Osteocyte (in vitro differentiated cells): ENCODE results near the gene TMEM61. TPM values are rescaled to one million over a fixed set of nuclear protein-coding genes. Genes with fewer than 3 reads are reported as not detected.

ENCODE experiments used
- DNase-seq: peaks from one replicate; pipeline ENCODE4 v3.0.0; 2021; ENCODE audit warnings: mixed read lengths; ENCODE audit not compliant: unreplicated experiment; ENCODE audit errors: extremely low spot score
- H3K27ac Mint-ChIP-seq: one replicate; pipeline ENCODE4 v1.8.0; 2021; ENCODE audit warnings: mild to moderate bottlenecking, mixed read lengths; ENCODE audit not compliant: unreplicated experiment
- H3K27me3 Mint-ChIP-seq: one replicate; pipeline ENCODE4 v1.8.0; 2021; ENCODE audit warnings: mixed read lengths; ENCODE audit not compliant: unreplicated experiment
- H3K36me3 Mint-ChIP-seq: one replicate; pipeline ENCODE4 v1.8.0; 2021; ENCODE audit warnings: mixed read lengths; ENCODE audit not compliant: unreplicated experiment
- H3K4me1 Mint-ChIP-seq: one replicate; pipeline ENCODE4 v1.8.0; 2021; ENCODE audit warnings: mixed read lengths; ENCODE audit not compliant: unreplicated experiment
- H3K4me3 Mint-ChIP-seq: one replicate; pipeline ENCODE4 v1.8.0; 2021; ENCODE audit warnings: mild to moderate bottlenecking, moderate library complexity, mixed read lengths; ENCODE audit not compliant: unreplicated experiment
- H3K9me3 Mint-ChIP-seq: one replicate; pipeline ENCODE4 v1.8.0; 2021; ENCODE audit warnings: mixed read lengths; ENCODE audit not compliant: unreplicated experiment
- total RNA-seq: library from RNA; stranded (reverse); gene quantifications from 2 replicates; pipeline ENCODE4 v1.2.1, GENCODE V29; 2021
- TF ChIP-seq, protein P1 (sequence below): fragments of 200-600 bp; sonication (generic); IDR thresholded peaks from 2 replicates; pipeline ENCODE4 v1.5.0; 2021; ENCODE audit warnings: antibody characterized with exemption, mild to moderate bottlenecking, moderate library complexity

Gene TMEM61
- total RNA-seq, 1 donor from 2014 or later = not detected

DNA sequence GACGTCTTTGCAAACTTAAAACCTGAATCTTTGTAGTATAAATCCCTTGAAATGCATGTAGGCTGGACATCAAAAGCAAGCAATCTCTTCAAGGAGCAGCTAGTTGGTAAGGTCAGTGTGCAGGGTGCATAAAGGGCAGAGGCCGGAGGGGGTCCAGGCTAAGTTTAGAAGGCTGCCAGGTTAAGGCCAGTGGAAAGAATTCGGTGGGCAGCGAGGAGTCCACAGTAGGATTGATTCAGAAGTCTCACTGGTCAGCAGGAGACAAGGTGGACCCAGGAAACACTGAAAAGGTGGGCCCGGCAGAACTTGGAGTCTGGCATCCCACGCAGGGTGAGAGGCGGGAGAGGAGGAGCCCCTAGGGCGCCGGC is 58.5 kb downstream of the TMEM61 start:
- Mint-ChIP-seq H3K36me3 (peaks cover 3% of the 10 kb centered on the region), H3K9me3 (no peaks in the 10 kb centered on the region), H3K27me3 (peaks cover 66% of the 10 kb centered on the region), H3K4me3 (peak overlapping the region; percentile 65), H3K4me1 (peaks cover 29% of the 10 kb centered on the region), H3K27ac (no peak overlapping the region)
- TF ChIP-seq, protein P1, sequence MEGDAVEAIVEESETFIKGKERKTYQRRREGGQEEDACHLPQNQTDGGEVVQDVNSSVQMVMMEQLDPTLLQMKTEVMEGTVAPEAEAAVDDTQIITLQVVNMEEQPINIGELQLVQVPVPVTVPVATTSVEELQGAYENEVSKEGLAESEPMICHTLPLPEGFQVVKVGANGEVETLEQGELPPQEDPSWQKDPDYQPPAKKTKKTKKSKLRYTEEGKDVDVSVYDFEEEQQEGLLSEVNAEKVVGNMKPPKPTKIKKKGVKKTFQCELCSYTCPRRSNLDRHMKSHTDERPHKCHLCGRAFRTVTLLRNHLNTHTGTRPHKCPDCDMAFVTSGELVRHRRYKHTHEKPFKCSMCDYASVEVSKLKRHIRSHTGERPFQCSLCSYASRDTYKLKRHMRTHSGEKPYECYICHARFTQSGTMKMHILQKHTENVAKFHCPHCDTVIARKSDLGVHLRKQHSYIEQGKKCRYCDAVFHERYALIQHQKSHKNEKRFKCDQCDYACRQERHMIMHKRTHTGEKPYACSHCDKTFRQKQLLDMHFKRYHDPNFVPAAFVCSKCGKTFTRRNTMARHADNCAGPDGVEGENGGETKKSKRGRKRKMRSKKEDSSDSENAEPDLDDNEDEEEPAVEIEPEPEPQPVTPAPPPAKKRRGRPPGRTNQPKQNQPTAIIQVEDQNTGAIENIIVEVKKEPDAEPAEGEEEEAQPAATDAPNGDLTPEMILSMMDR = no peak
- no peak for DNase-seq

DNA sequence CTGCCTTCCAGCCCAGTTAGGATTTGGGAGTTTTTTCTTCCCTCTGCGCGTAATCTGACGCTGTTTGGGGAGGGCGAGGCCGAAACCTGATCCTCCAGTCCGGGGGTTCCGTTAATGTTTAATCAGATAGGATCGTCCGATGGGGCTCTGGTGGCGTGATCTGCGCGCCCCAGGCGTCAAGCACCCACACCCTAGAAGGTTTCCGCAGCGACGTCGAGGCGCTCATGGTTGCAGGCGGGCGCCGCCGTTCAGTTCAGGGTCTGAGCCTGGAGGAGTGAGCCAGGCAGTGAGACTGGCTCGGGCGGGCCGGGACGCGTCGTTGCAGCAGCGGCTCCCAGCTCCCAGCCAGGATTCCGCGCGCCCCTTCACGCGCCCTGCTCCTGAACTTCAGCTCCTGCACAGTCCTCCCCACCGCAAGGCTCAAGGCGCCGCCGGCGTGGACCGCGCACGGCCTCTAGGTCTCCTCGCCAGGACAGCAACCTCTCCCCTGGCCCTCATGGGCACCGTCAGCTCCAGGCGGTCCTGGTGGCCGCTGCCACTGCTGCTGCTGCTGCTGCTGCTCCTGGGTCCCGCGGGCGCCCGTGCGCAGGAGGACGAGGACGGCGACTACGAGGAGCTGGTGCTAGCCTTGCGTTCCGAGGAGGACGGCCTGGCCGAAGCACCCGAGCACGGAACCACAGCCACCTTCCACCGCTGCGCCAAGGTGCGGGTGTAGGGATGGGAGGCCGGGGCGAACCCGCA is 59.1 kb downstream of the TMEM61 start, which contains the start of gene PCSK9:
Gene PCSK9, plus strand, starts transcription at position 207 of the 741 bp plus-strand sequence. Its CDS starts 290 bp downstream, at position 497.
- Mint-ChIP-seq H3K27ac (peak within 1 kb of the TSS; percentile 25), H3K4me3 (peak within 1 kb of the TSS; percentile 65), H3K27me3 (peaks cover 66% of the 10 kb centered on the region), H3K9me3 (no peaks in the 10 kb centered on the region), H3K36me3 (peaks cover 3% of the 10 kb centered on the region), H3K4me1 (peaks cover 26% of the 10 kb centered on the region)
- DNase-seq = no peak
- TF ChIP-seq, protein P1 = no peak

DNA sequence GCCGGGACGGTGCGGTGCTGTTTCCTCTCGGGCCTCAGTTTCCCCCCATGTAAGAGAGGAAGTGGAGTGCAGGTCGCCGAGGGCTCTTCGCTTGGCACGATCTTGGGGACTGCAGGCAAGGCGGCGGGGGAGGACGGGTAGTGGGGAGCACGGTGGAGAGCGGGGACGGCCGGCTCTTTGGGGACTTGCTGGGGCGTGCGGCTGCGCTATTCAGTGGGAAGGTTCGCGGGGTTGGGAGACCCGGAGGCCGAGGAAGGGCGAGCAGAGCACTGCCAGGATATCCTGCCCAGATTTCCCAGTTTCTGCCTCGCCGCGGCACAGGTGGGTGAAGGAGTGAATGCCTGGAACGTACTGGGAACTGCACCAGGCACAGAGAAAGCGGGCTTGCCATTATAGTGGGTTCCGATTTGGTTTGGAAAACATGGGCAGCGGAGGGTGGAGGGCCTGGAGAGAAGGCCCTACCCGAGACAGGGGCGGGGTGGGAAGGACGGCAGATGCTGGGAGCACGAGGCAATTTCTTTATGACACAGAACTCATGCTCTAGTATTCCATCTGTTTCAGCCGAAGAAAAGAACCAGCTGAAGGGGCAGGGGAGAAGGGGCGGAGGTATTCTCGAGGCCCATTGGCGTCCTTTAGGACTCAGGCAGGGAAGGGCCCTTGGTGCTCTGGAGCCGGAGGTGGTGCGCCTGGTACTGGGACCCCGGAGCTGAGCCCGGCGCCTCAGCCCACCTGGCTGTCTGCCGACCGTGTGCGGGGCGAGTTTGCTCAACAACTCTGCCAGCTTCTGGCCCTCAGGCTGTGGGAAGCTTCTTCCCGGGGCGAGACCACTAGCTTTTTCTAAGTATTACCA is 59.9 kb downstream of the TMEM61 start:
- no peaks in the 10 kb centered on the region for H3K9me3 Mint-ChIP-seq
- peaks cover 20% of the 10 kb centered on the region for H3K4me1 Mint-ChIP-seq
- no peak for DNase-seq
- H3K27me3 Mint-ChIP-seq = peaks cover 64% of the 10 kb centered on the region
- TF ChIP-seq, protein P1 = no peak
- H3K36me3 Mint-ChIP-seq = peaks cover 3% of the 10 kb centered on the region
- H3K4me3 Mint-ChIP-seq = peak overlapping the region; percentile 65
- no peak overlapping the region for H3K27ac Mint-ChIP-seq

DNA sequence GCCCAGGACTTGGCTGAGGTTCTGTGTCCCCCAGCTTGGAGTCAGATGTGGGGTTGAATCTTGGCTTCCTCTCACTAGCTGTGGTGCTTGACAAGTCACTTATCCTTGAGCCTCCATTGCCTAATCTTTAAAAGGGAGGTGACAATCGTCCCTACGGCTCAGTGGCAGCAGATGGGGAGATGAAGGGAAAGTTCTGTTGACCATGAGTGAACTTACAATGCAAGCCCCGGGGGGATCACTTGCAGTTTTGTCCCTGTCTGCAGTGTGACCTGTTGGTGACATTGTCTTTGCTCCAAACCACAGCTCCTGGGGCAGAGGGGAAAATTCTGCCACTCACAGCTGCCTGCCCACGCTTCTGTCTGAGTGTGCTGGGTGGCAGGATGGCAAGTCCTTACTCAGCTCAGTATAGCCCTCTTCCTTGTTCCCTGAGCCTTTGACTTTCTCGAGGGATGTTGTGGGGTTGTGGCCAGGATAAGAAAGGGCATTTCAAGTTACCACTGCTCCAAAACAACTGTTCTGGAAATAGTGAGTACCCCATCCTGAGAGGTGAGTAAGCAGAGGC is 60.6 kb downstream of the TMEM61 start:
- no peak overlapping the region for H3K27ac Mint-ChIP-seq
- peaks cover 19% of the 10 kb centered on the region for H3K4me1 Mint-ChIP-seq
- TF ChIP-seq, protein P1 = no peak
- no peak for DNase-seq
- no peaks in the 10 kb centered on the region for H3K9me3 Mint-ChIP-seq
- H3K4me3 Mint-ChIP-seq = no peak overlapping the region
- H3K36me3 Mint-ChIP-seq = peaks cover 3% of the 10 kb centered on the region
- peaks cover 58% of the 10 kb centered on the region for H3K27me3 Mint-ChIP-seq
